NCI-H2081 (cell line): ENCODE data around the gene MYF6.
"Not testable (repeated sequence)": the region's sequence is repeated elsewhere in the genome, so short reads cannot be mapped to it uniquely, and the experiment has no call there.

Experiments
- DNase-seq, 2 experiments: peaks; one replicate each; lab custom pipeline; 2025; lab: John Stamatoyannopoulos, UW

Gene MYF6

DNA sequence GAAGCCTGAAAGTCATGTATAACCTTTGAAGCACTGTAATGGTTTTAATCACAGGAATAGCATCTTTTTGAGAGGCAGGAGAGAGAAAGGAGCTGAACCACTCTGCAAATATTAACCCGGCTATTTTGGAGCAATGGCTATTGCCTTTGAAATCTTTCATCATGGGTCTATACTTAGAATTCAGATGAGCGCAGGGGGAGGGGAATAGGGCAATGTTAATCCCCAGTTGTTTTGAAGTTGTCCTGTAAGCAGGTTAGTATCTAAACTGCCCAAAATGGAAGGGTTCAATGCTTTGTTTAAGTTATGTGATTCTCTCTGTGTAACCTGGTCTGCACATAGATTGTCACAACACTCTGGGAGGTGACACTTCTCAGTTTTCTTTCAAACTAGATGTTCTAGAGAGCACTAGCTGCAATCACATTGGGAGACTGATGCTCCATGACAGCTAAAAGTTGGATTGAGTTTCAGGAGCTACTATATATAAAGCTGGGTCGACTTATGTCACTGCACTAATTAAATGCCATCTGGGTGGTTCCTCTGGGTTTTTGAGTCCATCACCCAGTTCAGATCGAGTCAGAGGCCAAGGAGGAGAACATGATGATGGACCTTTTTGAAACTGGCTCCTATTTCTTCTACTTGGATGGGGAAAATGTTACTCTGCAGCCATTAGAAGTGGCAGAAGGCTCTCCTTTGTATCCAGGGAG is at the start of gene MYF6:
Gene MYF6, plus strand, starts transcription at position 509 of the 704 bp plus-strand sequence. Its CDS starts 86 bp downstream, at position 595.
- no peak for DNase-seq

DNA sequence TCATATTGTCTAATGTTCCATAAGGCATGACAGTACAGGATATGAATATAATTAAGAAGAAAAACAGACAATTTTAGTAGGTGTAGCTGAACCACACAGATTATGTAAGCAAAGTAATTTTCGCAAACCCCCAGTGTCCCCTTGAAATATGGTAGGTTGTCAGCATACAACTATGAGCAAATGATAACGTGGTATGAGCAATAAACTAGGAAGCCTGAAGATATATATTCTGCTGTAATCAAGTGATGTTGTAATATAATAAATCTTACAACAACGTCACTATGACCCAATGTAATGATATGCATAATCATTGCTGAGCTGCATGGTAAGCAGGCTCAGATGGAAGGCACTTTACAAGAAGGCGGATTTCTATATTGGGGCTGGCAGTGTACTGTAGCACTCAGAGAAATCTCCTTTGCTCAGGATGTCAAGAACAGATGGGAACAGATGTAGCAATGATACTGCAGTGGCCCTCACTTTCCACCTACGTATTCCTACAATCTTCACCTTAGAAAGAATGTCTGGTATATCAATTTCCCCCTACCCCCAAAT is 47.8 kb upstream of the MYF6 start:
- DNase-seq, result no peak

DNA sequence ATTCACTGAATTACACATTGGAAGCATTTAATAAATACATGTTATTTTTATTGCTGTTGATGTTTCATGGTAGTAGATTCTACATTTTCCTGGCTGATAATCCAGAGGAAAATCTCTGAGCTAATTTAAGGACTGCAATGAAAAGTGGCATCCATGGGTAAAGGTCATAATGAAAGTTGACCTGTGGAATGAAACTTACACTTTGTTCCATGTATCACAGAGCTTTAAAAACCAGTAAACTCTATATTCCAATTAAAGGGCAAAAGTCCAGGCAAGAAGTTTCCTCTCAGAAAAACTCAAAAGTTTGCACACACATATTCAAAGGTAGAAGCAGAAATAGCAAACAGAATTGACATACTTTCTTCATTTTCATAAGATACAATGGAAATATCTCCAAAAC is 44.8 kb upstream of the MYF6 start:
- DNase-seq, result no peak

DNA sequence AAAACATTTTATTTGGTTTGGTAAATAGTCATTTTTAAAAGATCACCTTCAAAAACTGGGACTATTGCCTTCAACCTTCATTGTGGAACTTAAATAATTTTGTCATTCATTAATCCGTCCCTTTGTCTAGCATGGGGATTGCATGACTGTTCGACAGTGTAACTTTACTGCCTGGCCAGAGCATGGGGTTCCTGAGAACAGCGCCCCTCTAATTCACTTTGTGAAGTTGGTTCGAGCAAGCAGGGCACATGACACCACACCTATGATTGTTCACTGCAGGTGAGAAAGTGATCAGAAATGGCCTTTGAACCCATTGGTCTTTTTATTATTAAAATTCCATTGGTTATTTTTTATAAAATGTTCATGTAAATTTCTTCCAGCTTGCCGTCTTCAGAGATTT is 37.2 kb upstream of the MYF6 start:
- no peak for DNase-seq

DNA sequence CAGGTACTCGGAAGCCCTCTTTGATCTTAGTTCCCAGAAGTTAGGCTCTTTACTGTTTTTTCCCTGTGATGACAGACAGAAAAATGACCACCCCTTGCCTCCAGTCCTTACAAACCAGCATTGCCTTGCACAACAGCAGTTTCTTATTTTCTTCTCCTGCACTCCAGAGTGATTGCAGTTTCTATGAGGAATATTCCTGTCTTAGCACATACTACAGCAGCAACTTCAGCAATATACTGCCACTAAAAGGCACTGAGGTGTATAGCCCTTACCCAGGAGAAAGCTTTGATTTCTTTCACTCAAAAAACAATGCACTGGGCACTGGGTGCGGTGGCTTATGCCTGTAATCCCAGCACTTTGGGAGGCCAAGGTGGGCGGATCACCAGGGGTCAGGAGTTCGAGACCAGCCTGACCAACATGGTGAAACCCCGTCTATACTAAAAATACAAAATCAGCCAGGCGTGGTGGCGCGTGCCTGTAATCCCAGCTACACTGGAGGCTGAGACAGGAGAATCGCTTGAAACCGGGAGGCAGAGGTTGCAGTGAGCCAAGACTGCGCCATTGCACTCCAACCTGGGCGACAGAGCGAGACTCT is 31.3 kb upstream of the MYF6 start:
- DNase-seq, result not testable (repeated sequence)

DNA sequence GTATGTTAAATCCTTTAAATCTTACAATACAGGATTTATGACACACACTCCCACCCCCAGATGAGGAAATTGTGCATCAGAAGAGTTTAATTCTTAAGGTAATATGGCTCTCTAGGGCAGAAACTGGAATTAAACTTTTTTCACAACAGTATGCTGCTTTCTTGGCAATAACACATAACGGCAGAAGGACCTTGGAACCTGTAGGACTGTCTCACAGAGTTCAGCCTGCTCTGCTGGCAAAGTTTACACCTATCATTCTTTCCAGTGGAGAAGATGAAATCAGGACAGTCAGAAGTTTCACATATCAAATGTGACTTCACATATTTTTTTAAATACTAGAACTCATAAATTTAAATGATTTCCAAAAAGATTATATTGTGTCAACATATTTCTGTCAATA is 30.6 kb upstream of the MYF6 start:
- no peak for DNase-seq

DNA sequence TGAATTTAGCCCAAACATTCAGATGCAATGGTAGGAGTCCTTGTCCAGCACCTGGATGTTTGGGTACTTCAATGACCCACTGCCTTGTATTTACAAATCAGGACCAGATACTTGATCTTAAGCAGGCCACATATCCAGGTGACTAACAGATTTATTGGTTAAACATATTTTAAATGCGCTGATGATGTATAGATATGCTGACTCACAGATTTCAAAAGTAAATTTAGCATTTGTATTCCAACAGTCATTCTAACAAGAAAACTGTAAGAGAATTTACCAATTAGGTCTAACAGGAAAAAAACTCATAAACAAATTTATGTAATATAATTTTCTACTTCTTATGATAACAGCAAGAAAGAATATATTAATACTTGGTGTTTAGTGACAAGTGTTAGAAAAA is 29.4 kb upstream of the MYF6 start:
- DNase-seq, result no peak

DNA sequence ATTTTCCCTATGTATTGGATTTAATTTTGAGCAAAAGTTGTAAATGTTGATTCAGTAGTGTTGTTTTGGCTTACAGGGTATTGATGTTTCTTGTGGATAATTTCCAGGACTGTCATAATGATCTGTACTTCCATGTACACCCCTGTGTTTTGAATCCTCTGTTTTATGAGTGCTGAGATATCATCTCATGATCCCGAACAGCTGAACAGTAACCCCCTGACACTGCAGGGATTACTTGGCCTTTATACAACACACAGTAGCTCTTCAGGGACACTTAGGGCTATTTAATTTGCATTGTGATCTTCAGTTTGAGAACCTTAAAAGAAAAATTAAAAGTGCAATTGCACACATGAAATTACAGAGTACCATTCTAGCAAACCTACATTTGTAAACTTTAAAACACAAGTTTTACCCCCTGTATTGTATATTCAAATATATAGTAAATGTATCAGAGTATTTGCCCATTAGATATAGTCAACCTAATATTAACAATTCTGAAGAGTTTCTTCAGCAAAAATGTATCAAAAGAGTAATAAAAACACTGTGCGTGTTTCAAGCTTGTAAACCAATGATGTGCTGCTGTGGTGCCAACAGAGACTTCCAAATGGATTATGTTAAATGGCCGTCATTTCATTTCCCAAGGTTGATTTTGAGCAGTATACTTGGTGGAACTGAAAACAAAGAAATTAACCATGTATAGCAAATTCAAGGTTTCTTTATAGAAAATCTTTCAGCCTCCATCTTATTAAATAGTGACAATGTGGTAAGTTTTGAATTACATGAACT is 27.9 kb upstream of the MYF6 start:
- DNase-seq, result no peak

DNA sequence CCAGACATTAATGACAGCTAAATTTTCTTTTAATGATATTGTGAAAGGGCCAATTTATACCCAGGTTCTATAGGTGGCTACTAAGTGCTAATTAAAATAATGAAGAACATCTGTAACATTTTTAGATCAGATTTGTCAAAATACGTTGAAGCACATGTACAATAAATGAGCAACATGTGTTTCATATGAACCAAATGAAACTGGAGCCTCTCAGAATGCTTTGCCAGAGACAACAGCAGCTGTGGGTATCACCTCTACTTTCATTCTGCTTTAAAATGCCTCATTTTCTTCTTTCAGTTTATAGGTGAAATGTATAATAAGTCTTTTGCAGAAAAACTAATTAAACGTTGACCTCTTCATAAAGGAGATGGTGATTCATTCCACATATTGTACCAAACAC is 26.1 kb upstream of the MYF6 start:
- DNase-seq, result no peak

DNA sequence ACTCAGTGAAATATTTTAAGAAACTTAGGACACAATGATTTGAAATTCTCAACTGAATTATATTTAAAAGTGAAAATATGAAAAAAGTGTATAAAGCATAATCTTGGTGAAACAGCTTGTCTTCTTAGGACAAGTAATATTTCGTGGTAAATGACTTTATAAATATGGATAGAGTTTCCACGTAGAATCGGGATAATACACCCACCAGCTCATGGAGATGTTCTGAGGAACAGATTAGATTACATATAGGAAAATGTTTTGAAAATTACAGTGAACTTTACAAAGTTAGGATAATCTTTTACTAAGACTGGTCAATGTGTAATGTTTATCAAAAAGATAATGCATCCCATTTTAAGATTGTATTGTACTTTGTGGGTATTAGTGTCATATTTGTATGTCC is 25.6 kb upstream of the MYF6 start:
- no peak for DNase-seq

DNA sequence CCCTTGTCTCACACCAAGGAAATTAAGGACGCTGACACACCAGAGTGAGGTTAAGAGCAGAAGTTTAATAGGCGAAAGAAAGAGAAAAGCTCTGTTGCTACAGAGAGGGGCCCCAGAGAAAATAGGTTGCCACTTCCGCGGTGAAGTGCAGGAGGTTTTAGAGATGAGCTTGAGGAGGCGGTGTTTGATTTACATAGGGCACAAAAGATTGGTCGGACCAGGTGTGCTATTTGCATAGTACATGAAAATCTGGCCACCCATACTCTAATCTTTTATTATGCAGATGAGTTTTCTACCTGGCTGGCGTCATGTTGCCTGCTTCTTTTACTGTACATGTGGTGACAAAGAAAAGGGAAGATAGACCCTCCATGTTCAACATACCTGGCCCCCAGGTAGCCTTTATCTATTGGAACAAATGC is 23.3 kb upstream of the MYF6 start:
- DNase-seq, result peak; percentile 46 to 82

DNA sequence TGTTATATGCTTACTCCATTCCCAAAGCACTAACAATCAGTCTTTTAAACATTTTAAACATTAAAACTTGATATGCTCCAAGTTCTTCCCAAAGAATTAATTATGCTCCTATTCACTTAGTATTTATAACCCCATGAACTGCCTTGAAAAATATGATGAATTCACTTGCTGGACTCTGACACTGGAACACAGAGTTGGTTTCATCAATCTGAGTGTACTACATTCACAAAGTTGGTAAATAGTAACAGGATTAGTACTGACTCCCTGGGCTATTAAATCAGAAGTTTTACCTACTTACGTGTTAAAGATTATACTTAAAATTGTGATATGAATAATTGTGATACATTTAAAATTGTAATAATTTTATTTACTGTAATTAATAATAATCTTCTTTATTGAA is 17.3 kb upstream of the MYF6 start:
- DNase-seq, result no peak

DNA sequence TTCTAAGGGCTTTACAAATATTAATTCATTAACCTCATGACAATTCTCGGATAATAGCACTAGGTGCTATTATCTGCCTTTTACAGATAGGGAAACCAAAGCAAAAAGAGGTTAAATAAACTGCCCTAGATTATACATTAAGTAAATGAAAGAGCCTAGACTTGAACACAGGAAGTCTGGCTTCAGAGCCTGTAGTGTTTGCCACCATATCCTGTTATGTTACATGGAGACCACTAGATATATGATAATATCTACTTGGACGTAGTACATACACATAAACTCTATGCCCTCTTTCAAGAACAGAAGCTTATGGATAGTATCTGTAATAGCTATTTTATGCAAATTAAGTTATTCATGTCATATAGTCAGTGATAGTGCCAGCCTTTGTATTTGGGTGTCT is 16.9 kb upstream of the MYF6 start:
- no peak for DNase-seq

DNA sequence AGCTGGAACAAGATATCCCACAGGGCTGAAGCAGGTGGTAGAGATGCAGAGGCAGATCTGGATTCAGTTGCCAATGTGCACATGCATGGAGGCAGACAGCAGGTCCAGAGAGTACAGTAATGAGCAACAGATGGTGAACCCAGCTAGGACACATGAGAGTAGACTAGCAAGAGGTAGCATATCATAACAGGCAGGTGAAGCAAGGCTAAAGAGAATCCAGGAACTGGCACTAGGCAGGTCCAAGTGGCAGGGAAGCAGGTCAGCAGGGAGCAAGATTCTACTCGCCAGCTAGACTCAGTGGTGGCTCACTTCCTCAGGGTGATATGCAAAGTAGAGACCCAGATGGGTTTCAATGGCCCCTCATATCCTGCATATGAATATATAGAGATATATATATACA is 15.3 kb upstream of the MYF6 start:
- DNase-seq, result peak in 1 of 2 experiments; percentile 14

DNA sequence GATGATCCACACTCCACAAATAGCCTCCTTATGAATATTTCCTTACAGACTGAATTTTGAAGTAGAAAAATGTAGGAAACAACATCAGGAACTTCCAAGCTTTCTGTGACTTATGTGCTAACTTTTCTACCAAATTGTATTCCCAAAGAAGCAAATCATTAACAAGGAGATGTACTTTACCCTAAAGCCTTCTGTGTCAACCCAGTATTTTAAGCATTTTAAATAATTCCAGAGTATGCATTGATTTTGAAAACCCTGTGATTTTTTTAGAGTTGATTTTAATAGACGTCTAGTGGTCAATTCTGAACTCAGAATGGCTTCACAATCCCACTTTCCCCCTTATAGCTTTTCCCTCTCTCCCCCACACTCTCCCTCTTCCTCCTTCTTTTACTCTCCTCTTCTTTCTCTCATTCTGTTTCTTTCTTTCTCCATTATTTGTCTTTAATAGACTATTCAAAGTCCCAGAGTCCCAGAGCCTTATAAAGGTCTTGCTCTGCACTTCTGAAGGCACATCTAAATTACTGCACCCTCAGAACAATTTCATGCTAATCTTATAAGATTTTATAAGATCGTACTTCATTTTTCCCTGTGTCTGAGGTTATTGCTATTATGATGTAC is 10.1 kb upstream of the MYF6 start:
- DNase-seq, result no peak

DNA sequence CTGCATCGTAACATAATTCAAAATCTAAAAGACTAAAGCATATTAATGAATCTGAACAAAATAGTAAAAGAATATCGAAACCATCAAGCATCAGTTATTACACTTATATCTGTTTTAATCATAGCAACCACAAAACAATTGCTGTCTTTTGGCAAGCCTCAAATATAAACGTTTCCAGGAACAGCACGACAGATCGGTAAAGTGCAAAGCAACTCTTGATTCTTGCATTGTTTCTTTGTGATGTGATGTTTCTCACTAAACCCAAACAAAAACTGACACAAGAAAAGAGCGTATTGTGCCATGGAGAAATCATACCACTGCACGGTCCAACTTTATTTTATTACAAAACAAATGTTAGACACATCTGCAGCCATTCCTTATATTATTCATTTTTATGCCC is 9.2 kb upstream of the MYF6 start:
- no peak for DNase-seq

DNA sequence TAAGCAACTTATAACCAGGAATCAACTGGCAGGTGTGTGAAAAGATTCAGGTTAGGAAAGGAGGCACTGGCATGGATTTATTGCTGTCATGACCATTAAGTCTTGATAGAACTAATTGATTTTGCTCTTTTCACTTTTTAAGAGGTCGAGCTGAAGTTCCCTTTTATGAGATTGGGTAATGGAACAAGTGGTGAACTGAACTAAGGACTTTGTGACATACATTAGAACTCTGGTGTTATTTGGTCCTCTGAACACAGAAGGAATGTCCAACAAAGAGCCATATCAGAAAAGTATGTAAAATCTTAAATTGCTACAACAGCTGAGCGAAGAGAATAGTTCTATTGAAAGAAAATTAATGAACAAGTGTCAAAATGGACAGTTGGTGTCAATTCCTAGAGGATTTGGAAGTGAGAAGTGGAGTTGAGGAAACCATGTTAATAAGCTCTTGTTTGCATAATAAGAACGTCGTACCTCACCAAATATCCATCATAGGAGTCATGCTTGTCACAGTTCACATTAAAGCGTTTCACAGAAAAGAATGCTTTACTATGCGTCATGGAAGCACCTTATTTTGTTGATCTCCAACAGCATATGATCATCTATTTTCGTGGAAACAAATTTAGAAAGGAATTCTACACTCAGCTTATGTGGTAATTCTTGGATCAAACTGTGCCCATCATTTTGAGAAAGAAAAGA is 8.4 kb upstream of the MYF6 start:
- no peak for DNase-seq

DNA sequence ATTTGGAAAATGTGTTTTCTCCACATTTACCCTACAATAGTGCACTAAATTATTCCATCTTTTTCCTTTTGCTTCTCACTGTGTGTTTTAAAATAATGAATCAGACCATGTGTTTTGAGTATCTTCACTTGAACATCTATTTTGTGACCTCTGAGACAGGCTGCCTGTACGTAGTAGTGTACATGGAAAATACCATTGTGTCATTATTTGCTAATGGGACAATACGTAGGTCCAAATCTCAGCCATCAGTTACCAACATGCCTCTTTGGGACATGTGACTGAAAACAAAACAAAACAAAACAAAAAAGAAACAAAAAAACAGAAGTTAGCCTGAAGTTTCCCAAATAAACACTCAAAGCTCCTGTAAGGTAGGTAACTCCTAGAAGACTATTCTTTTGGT is 7.1 kb upstream of the MYF6 start:
- no peak for DNase-seq

DNA sequence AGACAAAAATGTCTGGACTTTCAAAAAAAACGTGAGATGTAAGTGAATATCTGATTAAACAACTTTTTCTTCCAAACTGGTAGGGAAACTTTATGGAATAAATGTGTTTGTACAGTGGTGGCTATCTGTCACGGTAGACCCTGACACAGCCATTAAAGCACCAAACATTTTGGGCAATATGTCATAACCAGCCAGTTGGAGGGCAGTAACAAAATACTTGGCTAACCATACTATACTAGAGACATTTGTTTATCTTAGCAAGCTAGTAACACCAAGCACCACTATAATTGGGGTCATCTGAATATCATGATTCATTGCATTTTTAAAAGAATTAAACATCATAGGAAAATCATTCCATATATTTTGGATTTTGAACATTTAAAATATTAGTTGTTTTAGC is 6.0 kb upstream of the MYF6 start:
- no peak for DNase-seq

DNA sequence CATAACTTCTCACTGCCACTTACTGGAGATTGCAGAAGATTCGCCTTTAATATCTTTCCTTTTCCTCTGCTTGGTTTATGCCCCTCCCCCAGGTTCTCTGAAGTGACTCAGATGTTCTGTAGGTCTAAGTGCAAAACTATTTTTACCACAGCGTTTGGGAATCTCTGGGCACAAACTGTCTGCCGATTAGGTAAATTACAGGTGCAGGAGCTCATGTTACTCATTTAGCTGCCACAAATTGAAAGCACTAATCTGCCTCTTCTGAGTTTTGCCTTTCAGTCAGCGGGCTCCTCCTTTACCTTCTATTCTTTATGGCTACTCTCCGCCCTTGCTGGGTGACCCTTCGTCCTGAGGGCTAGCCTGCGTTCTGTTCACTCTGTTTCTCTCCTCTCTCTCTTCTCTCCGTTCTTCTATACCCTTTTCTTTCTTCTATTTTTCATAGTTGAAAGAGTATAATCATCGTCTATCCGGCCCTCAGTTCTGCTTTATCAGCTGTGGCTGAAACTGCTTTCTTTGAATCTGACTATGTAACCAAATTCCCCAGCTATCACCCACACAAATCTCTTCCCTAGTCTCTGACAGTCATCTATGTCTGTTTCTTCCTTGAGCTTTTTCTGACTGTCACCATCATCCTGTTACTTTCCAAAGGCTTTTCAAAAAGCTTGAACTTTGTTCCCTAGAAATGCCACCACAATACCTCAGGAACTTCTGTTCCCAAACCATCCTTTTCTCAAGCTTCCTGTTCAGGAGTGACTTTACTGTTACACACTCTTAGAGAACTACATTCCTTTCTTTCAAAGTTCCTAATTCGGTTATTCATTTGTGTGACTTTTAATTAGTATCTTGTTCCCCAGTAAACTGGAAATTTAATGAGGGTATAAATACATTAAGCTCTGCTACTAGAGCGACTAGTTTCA is 4.3 kb upstream of the MYF6 start:
- DNase-seq, result peak in 1 of 2 experiments; percentile 29

DNA sequence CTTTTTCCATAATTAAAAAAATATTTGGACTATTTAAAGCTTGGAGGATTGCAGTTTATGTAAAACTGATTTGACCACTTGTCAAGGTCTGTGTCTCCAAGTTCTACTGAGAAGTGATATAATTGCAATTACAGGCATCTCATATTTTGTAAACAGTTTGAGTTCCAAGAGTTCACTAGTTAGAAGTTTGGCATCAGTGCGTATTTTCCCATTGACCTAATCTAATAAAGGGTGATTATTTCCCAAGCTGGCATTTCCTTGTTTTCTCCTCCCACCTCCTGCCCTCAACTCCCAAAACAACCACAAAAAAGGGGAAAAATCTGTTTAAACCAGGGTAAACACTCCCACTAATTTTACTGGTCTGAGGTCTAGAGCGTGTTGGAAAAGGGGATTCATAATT is 3.0 kb upstream of the MYF6 start:
- no peak for DNase-seq
